K562 (cell line): ENCODE data around the gene RNF167. TPM values are rescaled to one million over a fixed set of nuclear protein-coding genes. Genes with fewer than 3 reads are reported as not detected.
A peak's percentile ranks its signal among the peaks of the same experiment; 100 is the strongest.

Experiments used
- BRD9 ChIP-seq: fragments of 450-650 bp; IDR thresholded peaks from 2 replicates; pipeline ENCODE4 v1.6.1; 2018; ENCODE audit warnings: low read depth; ENCODE audit not compliant: partially characterized antibody
- CEBPG ChIP-seq, 3 experiments: fragments of 200-800 bp in 1 of 3; sonication (Bioruptor generic) in 1 of 3; sonication (generic) in 1 of 3; formaldehyde crosslinking in 1 of 3; IDR thresholded peaks in 2 of 3; conservative IDR thresholded peaks in 1 of 3; 2 replicates each; pipeline versions ENCODE4 v1.6.1 to v1.8.0; 2016 to 2022; ENCODE audit warnings: missing compliant biosample characterization in 2 of 3, missing genetic modification characterization in 2 of 3, mild to moderate bottlenecking in 1 of 3, missing genetic modification reagents in 1 of 3
- CTBP1 ChIP-seq: fragments of 450-650 bp; IDR thresholded peaks from 2 replicates; pipeline ENCODE4 v1.6.1; 2016; ENCODE audit warnings: borderline replicate concordance
- MTA3 ChIP-seq: fragments of 450-650 bp; formaldehyde crosslinking; IDR thresholded peaks from 2 replicates; pipeline ENCODE4 v1.6.1; 2017; ENCODE audit warnings: mild to moderate bottlenecking, borderline replicate concordance
- SMAD2 ChIP-seq: fragments of 150-350 bp; IDR thresholded peaks from 2 replicates; pipeline ENCODE4 v1.6.1; 2014; ENCODE audit warnings: low read depth, mild to moderate bottlenecking, low read length
- SRF ChIP-seq, 2 experiments: fragments of 250-450, 450-650 bp in 1 of 2; sonication (Bioruptor Pico) in 1 of 2; sonication (generic) in 1 of 2; formaldehyde crosslinking; IDR thresholded peaks; 2 replicates each; pipeline versions ENCODE4 v1.5.0 to v1.5.1; 2020 to 2022; ENCODE audit warnings: mild to moderate bottlenecking in 1 of 2, missing genetic modification reagents in 1 of 2
- TEAD4 ChIP-seq, 2 experiments: sonication (generic) in 1 of 2; formaldehyde crosslinking in 1 of 2; IDR thresholded peaks; 2 replicates each; pipeline versions ENCODE4 v1.6.1 to v1.8.0; 2012 to 2022; ENCODE audit warnings: borderline replicate concordance in 1 of 2, inconsistent platforms in 1 of 2, low read length in 1 of 2, mild to moderate bottlenecking in 1 of 2, missing genetic modification reagents in 1 of 2
- ZKSCAN3 ChIP-seq: fragments of 250-450 bp; sonication (Bioruptor Pico); IDR thresholded peaks from 2 replicates; pipeline ENCODE4 v1.4.0; 2020
- ZNF507 ChIP-seq: conservative IDR thresholded peaks from 2 replicates; pipeline ENCODE4 v1.6.1; 2017; ENCODE audit warnings: missing genetic modification characterization, missing compliant biosample characterization
- ZNF551 ChIP-seq: fragments of 250-450 bp; sonication (Bioruptor Pico); IDR thresholded peaks from 2 replicates; pipeline ENCODE4 v1.5.0; 2021; ENCODE audit warnings: mild to moderate bottlenecking, moderate library complexity
- ZNF589 ChIP-seq: fragments of 200-800 bp; sonication (Bioruptor generic); IDR thresholded peaks from 2 replicates; pipeline ENCODE4 v1.6.1; 2016; ENCODE audit warnings: low read depth, missing genetic modification characterization, missing compliant biosample characterization
- polyA plus RNA-seq, 8 experiments: library from polyadenylated mRNA; depleted of rRNA in 4 of 8; stranded (reverse) in 5 of 8; unstranded in 3 of 8; fragments of >200 nt; fragmentation: Nextera tagmentation in 2 of 8; fragmentation: Illumina TruSeq in 1 of 8; extraction: Ambion mirVana in 2 of 8; extraction: Trizol in 1 of 8; gene quantifications; 2 replicates each; pipeline versions ENCODE4 v1.2.1 to v1.2.3, GENCODE V29; 2011 to 2014; ENCODE audit warnings: inconsistent platforms in 1 of 8, missing spikeins in 1 of 8
- total RNA-seq, 7 experiments: library from RNA; depleted of rRNA in 6 of 7; stranded (reverse); fragments of >200 nt in 6 of 7; fragmentation: Illumina TruSeq in 2 of 7; extraction: Trizol in 2 of 7; gene quantifications; 2 replicates each; pipeline versions ENCODE4 v1.2.1 to v1.2.3, GENCODE V29; 2011 to 2021; ENCODE audit warnings: low replicate concordance in 1 of 7
- TF ChIP-seq, protein P1 (sequence below): sonication (generic); formaldehyde crosslinking; IDR thresholded peaks from 2 replicates; pipeline ENCODE4 v1.8.0; 2022; ENCODE audit warnings: missing genetic modification reagents, mild to moderate bottlenecking, borderline replicate concordance
- TF ChIP-seq, protein P2 (sequence below), 2 experiments: IDR thresholded peaks; 2 replicates each; pipeline ENCODE4 v1.6.1; 2012; ENCODE audit warnings: improper control_type of control experiment in 2 of 2, low read depth in 2 of 2, low read length in 2 of 2, borderline replicate concordance in 1 of 2
- TF ChIP-seq, protein P3 (sequence below), 2 experiments: fragments of 250-450 bp in 1 of 2; fragments of 450-650 bp in 1 of 2; sonication (Bioruptor Pico) in 1 of 2; IDR thresholded peaks; 2 replicates each; pipeline versions ENCODE4 v1.6.1 to v1.8.0; 2016 to 2021; ENCODE audit warnings: mild to moderate bottlenecking in 2 of 2, moderate library complexity in 2 of 2, missing compliant biosample characterization in 1 of 2, missing genetic modification characterization in 1 of 2
- TF ChIP-seq, protein P4 (sequence below): fragments of 250-450 bp; sonication (Bioruptor Pico); IDR thresholded peaks from 2 replicates; pipeline ENCODE4 v1.4.0; 2020

The RNF167 gene
- total and polyA plus RNA-seq, 9 of the 15 experiments (the other 6 are each of a cell fraction or from before 2014, with no cell fraction given) = 16.5 to 143 (median 45.5) TPM

GRCh38 chr17:4948166-4948930 is 8.3 kb downstream of the RNF167 start, which contains the start of gene PFN1 (continued):
- TF ChIP-seq, protein P1, sequence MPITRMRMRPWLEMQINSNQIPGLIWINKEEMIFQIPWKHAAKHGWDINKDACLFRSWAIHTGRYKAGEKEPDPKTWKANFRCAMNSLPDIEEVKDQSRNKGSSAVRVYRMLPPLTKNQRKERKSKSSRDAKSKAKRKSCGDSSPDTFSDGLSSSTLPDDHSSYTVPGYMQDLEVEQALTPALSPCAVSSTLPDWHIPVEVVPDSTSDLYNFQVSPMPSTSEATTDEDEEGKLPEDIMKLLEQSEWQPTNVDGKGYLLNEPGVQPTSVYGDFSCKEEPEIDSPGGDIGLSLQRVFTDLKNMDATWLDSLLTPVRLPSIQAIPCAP (CRISPR knock-in tag) = peak; percentile 58; the same call in 1 of the 2 replicates
- TF ChIP-seq CEBPG (CRISPR knock-in tag; IDR thresholded peaks at IDR 0.05) (peak; percentile 51; the same call in 1 of the 2 replicates), CEBPG (tag; conservative IDR thresholded peaks at IDR 0.05 in 1 of 2, IDR thresholded peaks at IDR 0.05 in 1 of 2) (peak; percentile 80 to 87), ZNF589 (CRISPR knock-in tag) (no peak), SRF (CRISPR knock-in tag; IDR thresholded peaks at IDR 0.05) (no peak), CTBP1 (no peak), TEAD4 (IDR thresholded peaks at IDR 0.05; ENCODE audit: low read length) (no peak), TEAD4 (CRISPR knock-in tag; IDR thresholded peaks at IDR 0.05; ENCODE audit: borderline replicate concordance) (no peak), ZKSCAN3 (CRISPR knock-in tag) (no peak), SMAD2 (no peak), MTA3 (no peak), BRD9 (peak; percentile 66), ZNF507 (tag) (no peak), ZNF551 (CRISPR knock-in tag) (no peak)
- TF ChIP-seq, protein P2, sequence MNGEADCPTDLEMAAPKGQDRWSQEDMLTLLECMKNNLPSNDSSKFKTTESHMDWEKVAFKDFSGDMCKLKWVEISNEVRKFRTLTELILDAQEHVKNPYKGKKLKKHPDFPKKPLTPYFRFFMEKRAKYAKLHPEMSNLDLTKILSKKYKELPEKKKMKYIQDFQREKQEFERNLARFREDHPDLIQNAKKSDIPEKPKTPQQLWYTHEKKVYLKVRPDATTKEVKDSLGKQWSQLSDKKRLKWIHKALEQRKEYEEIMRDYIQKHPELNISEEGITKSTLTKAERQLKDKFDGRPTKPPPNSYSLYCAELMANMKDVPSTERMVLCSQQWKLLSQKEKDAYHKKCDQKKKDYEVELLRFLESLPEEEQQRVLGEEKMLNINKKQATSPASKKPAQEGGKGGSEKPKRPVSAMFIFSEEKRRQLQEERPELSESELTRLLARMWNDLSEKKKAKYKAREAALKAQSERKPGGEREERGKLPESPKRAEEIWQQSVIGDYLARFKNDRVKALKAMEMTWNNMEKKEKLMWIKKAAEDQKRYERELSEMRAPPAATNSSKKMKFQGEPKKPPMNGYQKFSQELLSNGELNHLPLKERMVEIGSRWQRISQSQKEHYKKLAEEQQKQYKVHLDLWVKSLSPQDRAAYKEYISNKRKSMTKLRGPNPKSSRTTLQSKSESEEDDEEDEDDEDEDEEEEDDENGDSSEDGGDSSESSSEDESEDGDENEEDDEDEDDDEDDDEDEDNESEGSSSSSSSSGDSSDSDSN (IDR thresholded peaks at IDR 0.05; ENCODE audit: borderline replicate concordance in 1 of 2, low read depth in 2 of 2, low read length in 2 of 2) = 0 out of 4 replicates have a peak, but pooled peaks of 1 of the 2 experiments have one; percentile 27
- TF ChIP-seq, protein P3, sequence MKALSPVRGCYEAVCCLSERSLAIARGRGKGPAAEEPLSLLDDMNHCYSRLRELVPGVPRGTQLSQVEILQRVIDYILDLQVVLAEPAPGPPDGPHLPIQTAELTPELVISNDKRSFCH (CRISPR knock-in tag; IDR thresholded peaks at IDR 0.05) = no peak
- TF ChIP-seq, protein P3 (tag; IDR thresholded peaks at IDR 0.05) = no peak
- TF ChIP-seq, protein P4, sequence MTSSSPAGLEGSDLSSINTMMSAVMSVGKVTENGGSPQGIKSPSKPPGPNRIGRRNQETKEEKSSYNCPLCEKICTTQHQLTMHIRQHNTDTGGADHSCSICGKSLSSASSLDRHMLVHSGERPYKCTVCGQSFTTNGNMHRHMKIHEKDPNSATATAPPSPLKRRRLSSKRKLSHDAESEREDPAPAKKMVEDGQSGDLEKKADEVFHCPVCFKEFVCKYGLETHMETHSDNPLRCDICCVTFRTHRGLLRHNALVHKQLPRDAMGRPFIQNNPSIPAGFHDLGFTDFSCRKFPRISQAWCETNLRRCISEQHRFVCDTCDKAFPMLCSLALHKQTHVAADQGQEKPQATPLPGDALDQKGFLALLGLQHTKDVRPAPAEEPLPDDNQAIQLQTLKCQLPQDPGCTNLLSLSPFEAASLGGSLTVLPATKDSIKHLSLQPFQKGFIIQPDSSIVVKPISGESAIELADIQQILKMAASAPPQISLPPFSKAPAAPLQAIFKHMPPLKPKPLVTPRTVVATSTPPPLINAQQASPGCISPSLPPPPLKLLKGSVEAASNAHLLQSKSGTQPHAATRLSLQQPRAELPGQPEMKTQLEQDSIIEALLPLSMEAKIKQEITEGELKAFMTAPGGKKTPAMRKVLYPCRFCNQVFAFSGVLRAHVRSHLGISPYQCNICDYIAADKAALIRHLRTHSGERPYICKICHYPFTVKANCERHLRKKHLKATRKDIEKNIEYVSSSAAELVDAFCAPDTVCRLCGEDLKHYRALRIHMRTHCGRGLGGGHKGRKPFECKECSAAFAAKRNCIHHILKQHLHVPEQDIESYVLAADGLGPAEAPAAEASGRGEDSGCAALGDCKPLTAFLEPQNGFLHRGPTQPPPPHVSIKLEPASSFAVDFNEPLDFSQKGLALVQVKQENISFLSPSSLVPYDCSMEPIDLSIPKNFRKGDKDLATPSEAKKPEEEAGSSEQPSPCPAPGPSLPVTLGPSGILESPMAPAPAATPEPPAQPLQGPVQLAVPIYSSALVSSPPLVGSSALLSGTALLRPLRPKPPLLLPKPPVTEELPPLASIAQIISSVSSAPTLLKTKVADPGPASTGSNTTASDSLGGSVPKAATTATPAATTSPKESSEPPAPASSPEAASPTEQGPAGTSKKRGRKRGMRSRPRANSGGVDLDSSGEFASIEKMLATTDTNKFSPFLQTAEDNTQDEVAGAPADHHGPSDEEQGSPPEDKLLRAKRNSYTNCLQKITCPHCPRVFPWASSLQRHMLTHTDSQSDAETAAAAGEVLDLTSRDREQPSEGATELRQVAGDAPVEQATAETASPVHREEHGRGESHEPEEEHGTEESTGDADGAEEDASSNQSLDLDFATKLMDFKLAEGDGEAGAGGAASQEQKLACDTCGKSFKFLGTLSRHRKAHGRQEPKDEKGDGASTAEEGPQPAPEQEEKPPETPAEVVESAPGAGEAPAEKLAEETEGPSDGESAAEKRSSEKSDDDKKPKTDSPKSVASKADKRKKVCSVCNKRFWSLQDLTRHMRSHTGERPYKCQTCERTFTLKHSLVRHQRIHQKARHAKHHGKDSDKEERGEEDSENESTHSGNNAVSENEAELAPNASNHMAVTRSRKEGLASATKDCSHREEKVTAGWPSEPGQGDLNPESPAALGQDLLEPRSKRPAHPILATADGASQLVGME (CRISPR knock-in tag) = 0 out of 2 replicates have a peak, but pooled peaks have one; percentile 25
